Activated CD4-positive, alpha-beta T cell treated with anti-CD3 and anti-CD28 coated beads, Interleukin-2, amount 50 U/mL, for 1 hour (primary cell): Measurements from ENCODE around the gene BTN2A1.

Source experiments
- DNase-seq: peaks from one replicate; pipeline ENCODE4 v3.0.0-alpha.2; 2020

BTN2A1 gene

GRCh38 chr6:26471970-26472369 is 14.2 kb downstream of the BTN2A1 start:
- no peak for DNase-seq

GRCh38 chr6:26472549-26473290 is 15.0 kb downstream of the BTN2A1 start:
- DNase-seq: no peak

DNA sequence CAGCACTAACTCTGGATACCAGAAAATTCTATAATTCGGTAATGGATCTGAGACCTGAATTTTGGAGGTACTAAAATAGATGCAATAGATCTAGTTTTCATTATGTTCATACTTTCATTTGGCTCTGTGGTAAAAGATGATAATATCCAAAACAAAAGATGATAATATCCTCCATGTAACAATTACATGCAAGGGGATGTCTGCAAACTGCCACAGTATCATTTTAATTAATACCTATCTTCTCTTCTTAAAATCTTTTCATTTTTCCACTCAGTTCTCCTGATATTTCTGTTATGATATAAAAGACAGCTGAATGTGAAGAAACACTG is 15.6 kb downstream of the BTN2A1 start:
- no peak for DNase-seq

- peak; percentile 72 for DNase-seq
Measured at GRCh38 chr6:26473758-26474438, 16.1 kb downstream of the BTN2A1 start.

DNA sequence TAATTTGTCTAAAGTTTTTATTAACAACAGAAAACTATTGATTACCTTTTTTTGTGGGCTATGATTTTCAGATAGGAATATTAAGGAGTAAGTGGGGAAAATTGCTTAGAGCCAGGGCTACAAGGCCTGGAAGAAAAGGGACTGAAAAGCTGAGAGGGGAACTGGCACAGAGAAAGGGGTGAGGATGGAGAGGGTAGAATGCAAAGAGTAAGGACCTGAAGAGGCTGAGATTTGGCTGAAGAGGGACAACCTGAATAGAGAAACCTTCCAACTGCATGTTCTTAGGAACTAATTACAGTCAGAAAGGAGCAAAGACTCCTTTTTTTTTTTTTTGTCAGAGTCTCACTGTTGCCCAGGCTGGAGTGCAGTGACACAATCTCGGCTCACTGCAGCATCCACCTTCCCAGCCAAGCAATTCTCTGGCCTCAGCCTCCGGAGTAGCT is 16.7 kb downstream of the BTN2A1 start:
- no peak for DNase-seq

DNA sequence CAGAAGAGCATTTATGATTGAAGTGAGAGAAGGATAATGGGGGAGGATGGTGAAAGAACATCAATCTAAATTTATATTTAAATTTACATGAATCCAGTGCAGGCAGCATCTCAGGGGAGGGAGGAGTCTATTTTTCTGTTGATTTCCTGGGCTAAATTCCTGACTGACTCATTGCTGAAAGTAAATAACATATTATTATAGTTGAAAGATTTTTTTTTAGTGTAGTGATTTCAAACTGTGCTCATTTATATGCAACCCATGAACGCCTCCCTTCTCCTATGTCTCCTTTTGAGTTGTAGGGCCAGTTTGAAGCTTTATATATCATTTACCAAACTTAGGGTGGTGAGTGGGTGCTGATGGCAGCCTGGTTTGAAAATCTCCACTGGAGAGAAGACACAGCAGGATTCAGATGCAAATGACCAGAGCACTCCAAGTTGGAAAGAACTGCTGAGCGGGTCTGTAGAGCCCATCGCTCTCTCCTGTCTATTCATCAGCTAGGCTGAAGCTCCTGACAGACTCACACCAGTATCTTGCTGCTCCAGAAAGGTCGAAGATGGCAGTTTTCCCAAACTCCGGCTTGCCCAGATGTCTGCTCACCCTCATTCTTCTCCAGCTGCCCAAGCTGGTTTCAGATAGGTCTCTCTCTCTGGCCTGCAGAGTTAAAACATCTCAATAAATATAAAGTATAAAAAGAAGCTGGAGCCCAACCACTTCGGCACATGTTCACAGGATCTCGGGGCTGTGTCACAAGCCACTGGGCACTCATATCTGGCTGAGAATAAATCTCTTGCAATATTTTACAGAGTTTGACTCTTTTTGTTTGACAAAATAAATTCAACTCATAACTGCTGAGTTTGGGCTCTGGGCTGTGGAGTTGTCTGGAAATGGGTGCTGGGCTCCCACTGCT is 18.3 kb downstream of the BTN2A1 start:
- no peak for DNase-seq

- DNase-seq: no peak
Measured at GRCh38 chr6:26476896-26477295, 19.1 kb downstream of the BTN2A1 start.

DNA sequence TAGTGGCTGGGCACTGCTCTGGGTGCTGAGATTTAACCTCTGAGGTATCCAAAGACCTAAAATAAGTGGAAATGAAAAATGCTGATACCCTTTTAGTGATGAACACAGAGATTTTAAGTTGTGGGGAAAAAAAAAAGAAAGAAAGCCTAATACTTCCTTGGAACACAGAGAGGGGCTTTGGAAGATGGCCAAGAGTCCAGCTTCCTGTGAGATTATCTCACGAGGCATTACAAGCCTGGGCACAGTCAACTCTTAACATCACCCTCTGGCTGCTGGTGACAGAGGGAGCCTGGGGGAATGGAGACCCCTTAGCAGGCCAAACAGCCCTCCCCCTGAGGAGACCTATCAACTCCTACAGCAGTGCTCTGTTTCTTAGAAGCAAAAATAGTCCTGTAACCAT is 19.7 kb downstream of the BTN2A1 start:
- no peak for DNase-seq

DNA sequence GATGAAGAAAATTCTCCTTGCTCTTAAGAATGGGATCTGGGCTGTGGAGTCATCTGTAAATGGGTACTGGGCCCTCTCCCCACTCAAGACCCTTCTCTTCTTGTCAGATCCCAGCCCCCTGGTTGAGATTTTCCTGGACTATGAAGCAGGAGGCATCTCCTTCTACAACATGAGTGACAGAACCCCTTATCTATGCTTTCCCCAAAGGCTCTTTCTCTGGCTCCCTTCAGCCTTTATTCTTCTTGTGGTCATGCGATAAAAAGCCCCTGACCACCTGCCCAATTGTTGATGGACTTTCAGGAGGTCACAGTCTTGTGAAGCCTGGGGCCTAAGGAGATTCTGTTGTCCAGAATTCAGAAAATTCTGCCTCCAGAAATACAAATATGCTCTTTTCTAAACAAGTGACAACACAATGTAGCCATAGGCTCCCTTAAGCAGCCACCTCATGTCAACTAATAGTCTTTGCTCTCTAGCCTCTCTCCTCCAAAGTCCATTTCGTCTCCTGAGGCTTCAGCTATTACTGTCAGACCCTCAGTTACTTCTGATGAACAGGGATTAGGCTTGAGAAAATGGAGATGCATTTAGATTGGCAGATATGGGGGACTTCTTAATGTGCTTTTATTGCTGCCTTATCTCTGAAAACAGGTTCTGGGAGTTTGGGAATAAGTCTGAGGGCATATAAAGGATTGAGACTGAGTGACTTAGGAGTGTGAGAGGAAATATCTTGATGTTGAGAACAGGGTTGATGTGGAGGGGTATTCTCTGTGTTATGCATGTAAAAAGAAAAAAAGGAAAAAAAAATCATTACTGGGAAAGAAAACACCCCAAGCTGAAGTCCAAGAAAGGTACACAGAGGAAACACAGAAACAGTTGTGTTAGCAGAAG is 20.6 kb downstream of the BTN2A1 start:
- DNase-seq: no peak

- no peak for DNase-seq
Measured at GRCh38 chr6:26478985-26479278, 21.2 kb downstream of the BTN2A1 start.

DNA sequence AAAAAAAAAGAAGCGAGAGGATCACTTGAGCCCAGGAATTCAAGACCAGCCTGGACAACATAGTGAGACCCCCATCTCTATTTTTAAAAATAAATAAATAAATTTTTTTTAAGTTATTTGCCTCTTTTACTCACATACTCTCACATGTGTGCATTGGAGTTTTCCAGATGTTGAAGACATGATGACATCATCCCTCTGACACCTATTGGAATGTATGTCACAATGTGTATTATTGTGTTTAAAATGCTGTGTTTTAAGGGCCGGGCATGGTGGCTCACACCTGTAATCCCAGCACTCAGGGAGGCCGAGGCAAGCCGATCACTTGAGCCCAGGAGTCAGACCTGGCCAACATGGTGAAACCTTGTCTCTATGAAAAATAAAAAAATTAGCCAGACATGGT is 24.6 kb downstream of the BTN2A1 start:
- no peak for DNase-seq

GRCh38 chr6:26483727-26484126 is 26.0 kb downstream of the BTN2A1 start:
- no peak for DNase-seq

DNA sequence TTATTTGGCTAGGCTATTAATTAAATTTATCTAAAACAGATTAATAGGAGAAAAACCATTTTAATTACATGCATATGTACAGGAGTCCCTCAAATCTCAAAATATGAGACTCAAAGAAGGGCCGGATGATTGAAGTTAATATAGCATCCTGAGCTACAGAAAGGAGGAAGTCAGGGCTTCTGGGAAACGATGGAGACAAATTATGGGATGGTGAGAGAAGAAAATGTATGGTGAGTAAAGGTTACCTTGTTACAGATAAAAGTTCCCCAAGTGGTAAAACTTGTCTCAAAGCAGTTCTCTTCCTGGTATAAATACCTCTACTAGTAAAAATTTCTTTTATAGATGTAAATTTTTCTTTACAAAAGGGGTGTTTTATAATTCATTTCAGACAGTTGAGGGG is 26.4 kb downstream of the BTN2A1 start:
- DNase-seq: no peak

GRCh38 chr6:26485112-26485780 is 27.5 kb downstream of the BTN2A1 start:
- DNase-seq: no peak

DNA sequence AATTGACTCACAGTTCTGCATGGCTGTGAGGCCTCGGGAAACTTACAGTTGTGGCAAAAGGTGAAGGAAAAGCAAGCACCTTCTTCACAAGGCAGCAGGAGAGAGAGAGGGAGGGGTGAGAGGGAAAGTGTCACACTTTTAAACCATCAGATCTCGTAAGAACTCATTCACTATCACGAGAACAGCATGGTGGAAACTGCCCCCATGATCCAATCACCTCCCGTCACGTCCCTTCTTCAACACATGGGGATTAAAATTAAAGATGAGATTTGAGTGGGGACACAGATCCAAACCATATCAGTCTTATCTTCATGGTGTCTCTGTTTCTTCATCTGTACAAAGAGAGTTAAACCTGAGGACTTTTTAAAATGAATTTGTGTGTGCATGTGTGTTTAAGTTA is 28.6 kb downstream of the BTN2A1 start:
- no peak for DNase-seq

GRCh38 chr6:26487466-26487865 is 29.7 kb downstream of the BTN2A1 start:
- no peak for DNase-seq

DNA sequence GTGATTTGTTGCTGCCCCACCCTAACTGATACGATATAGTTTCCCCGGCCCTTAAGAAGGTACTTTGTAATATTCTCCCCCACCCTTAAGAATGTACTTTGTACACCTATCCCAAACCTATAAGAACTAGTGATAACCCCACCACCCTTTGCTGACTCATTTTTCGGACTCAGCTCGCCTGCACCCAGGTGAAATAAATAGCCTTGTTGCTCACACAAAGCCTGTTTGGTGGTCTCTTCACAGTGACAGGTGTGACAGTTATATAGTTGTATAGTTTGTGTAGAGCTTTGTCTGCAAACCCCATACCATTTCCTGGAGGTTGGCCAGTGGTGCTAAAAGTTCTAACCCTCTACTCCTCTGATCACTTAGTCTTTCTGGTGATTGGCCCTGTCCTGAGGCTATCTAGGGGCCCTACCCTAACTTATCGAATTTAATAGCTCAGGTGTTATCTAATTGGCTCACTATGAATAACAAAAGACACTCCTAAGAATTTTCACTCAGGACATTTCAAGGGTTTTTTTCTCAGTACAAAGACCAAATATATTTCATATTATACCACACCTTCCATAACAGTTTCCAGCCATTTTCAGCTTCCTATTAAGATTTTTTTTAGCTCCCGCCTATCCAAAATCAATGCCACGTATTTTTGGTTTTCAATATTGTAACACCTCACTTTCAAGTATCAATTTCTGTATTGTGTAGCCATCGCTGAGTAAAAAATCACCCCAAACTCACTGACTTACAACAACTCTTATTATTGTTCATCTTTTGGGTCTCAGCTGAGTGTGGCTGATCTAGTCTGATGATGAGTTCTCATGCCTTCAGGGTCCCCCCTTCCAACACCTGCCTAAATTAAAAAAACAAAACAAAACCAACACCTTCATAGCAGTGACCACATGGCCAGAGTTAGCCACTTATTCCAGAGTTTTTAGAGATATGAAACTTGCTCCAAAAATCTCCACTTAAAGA is 32.5 kb downstream of the BTN2A1 start:
- no peak for DNase-seq

- DNase-seq: no peak
Measured at GRCh38 chr6:26491604-26492003, 33.8 kb downstream of the BTN2A1 start.

- no peak for DNase-seq
Measured at GRCh38 chr6:26493258-26493657, 35.5 kb downstream of the BTN2A1 start.

- no peak for DNase-seq
Measured at GRCh38 chr6:26494117-26494516, 36.4 kb downstream of the BTN2A1 start.

DNA sequence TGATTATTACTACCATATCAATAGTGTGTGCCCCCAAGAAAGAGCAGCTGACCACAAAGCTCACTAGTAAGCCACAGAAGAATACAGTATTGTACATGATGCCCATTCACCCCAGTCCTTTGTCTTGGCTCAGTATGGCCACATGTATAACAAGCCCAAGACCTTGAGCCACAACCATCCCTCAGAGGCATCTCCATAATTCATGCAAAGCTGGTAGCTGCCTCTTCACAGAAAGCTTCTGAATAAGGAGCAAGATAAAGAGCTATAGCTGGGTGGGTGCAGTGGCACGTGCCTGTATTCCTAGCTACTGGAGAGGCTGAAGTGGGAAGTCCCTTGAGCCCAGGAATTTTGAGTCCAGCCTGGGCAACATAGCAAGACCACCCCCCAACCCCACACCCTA is 37.5 kb downstream of the BTN2A1 start:
- no peak for DNase-seq
